Vagina (tissue), 2 donors: ENCODE measurements around the gene ESYT2. TPM values are rescaled to one million over a fixed set of nuclear protein-coding genes. Genes with fewer than 3 reads are reported as not detected.
"Not testable (repeated sequence)": the region's sequence is repeated elsewhere in the genome, so short reads cannot be mapped to it uniquely, and the experiment has no call there.

ENCODE experiments used
- DNase-seq, 2 donors: peaks; one replicate each; pipeline ENCODE4 v3.0.0-alpha.2; 2017; ENCODE audit errors: extremely low spot score in 2 of 2
- H3K27ac ChIP-seq: fragments of 200-600 bp; sonication (generic); one replicate; pipeline ENCODE4 v1.5.1; 2019
- H3K27me3 ChIP-seq: fragments of 200-600 bp; sonication (generic); one replicate; pipeline ENCODE4 v1.5.1; 2019
- H3K36me3 ChIP-seq, 2 donors: fragments of 200-600 bp; sonication (generic); one replicate each; pipeline ENCODE4 v1.5.1; 2017 to 2019
- H3K4me1 ChIP-seq: fragments of 200-600 bp; sonication (generic); one replicate; pipeline ENCODE4 v1.5.1; 2019
- H3K4me3 ChIP-seq, 2 donors: fragments of 200-600 bp; sonication (generic); 1 replicate in 1 of 2; 2 replicates in 1 of 2; pipeline ENCODE4 v1.5.1; 2016 to 2019
- H3K9me3 ChIP-seq: fragments of 200-600 bp; sonication (generic); one replicate; pipeline ENCODE4 v1.5.1; 2019
- CTCF ChIP-seq, 3 experiments: fragments of 450-650 bp in 2 of 3; fragments of 200-600 bp in 1 of 3; sonication (generic) in 1 of 3; IDR thresholded peaks; one replicate each; pipeline ENCODE4 v1.5.1; 2017 to 2019; ENCODE audit warnings: antibody characterized with exemption in 3 of 3, mild to moderate bottlenecking in 2 of 3, moderate library complexity in 2 of 3
- POLR2A ChIP-seq, 2 donors: fragments of 450-650 bp; IDR thresholded peaks; one replicate each; pipeline ENCODE4 v1.6.1; 2017; ENCODE audit warnings: antibody characterized with exemption in 2 of 2, mild to moderate bottlenecking in 2 of 2, moderate library complexity in 2 of 2
- POLR2AphosphoS5 ChIP-seq, 2 donors: sonication (generic); formaldehyde crosslinking; IDR thresholded peaks; one replicate each; pipeline ENCODE4 v1.9.0; 2017; ENCODE audit warnings: antibody characterized with exemption in 2 of 2, mild to moderate bottlenecking in 2 of 2, low read depth in 1 of 2; ENCODE audit not compliant: insufficient read depth in 1 of 2
- intact Hi-C: fragments of 100-400 bp; cut with DNase I; formaldehyde crosslinking; loops from one replicate; pipeline ENCODE4 v1.15.1; 2023
- total RNA-seq: library from RNA; depleted of rRNA; stranded (reverse); fragments of >200 nt; gene quantifications from one replicate; pipeline ENCODE4 v1.2.3, GENCODE V29; 2016

Gene ESYT2
- total RNA-seq, 1 donor from 2014 or later: 82.5 TPM

- Histone ChIP-seq H3K9me3 (no peaks in the 10 kb centered on the region), H3K27ac (no peak overlapping the region), H3K4me3 (no peak overlapping the region), H3K27me3 (no peaks in the 10 kb centered on the region), H3K36me3 (no peaks in the 10 kb centered on the region), H3K4me1 (peaks cover 14% of the 10 kb centered on the region)
- TF ChIP-seq POLR2A (IDR thresholded peaks at IDR 0.05) (no peak), POLR2AphosphoS5 (IDR thresholded peaks at IDR 0.05; ENCODE audit: insufficient read depth in 1 of 2, low read depth in 1 of 2) (no peak), CTCF (IDR thresholded peaks at IDR 0.05) (no peak)
- intact Hi-C loops: loop anchor here (10.0 kb wide), 1 partner anchor 159 kb away; no protein-coding TSS in a partner anchor
- no peak for DNase-seq
These were observed 123.0 kb downstream of the ESYT2 start for GRCh38 chr7:158706273-158706704.

DNA sequence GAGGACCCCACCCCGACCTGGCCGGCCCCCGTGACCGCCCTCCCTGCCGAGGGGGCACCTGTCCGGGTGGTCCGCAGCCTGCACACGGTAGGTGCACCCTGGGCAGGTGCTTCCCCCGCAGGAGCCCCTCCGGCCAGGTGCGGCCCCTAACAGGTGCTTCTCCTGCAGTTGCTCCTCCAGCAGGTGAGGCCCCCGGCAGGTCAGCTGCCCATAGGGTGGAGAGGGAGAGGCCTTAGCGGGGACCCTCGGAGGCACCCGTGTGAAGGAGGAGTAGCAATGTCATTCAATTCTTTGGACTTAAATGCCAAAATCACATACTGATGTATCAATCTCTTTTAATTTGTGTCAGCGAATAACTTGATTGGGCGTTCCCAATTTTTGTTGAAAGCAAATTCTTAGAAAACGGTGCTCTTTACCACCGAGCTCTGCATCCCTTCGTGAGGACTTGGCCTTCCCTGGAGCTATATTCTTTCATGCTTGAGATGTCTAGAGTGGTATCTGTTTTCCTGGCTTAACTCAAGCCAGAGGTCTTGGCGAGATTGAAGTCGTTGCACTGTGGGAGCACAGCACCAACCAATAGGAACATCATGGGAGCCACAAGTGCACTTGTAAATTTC lies 124.0 kb downstream of the ESYT2 start:
- Histone ChIP-seq H3K4me1 (peaks cover 14% of the 10 kb centered on the region), H3K9me3 (no peaks in the 10 kb centered on the region), H3K27me3 (no peaks in the 10 kb centered on the region), H3K4me3 (peak overlapping the region; percentile 69 to 98), H3K36me3 (no peaks in the 10 kb centered on the region), H3K27ac (peak overlapping the region; percentile 82)
- no peak for DNase-seq
- TF ChIP-seq POLR2A (IDR thresholded peaks at IDR 0.05) (no peak), CTCF (IDR thresholded peaks at IDR 0.05) (no peak), POLR2AphosphoS5 (IDR thresholded peaks at IDR 0.05; ENCODE audit: insufficient read depth in 1 of 2, low read depth in 1 of 2) (no peak)
- intact Hi-C loops: loop anchor here (10.0 kb wide), 1 partner anchor 159 kb away; no protein-coding TSS in a partner anchor

- Histone ChIP-seq H3K4me3 (peak within 1 kb of the TSS; percentile 69 to 98), H3K27ac (peak within 1 kb of the TSS; percentile 82), H3K36me3 (no peaks in the 10 kb centered on the region), H3K4me1 (peaks cover 14% of the 10 kb centered on the region), H3K27me3 (no peaks in the 10 kb centered on the region), H3K9me3 (no peaks in the 10 kb centered on the region)
- peak in 1 of 3 experiments; percentile 65 for TF ChIP-seq CTCF (IDR thresholded peaks at IDR 0.05)
- peak in 1 of 2 donors; percentile 97 for TF ChIP-seq POLR2AphosphoS5 (IDR thresholded peaks at IDR 0.05; ENCODE audit: insufficient read depth in 1 of 2, low read depth in 1 of 2)
- TF ChIP-seq POLR2A (IDR thresholded peaks at IDR 0.05): peak; percentile 55 to 94
- peak in 1 of 2 donors; percentile 97 for DNase-seq
- intact Hi-C loops: loop anchor here (10.0 kb wide), 1 partner anchor 160 kb away; no protein-coding TSS in a partner anchor
These were observed 124.6 kb downstream of the ESYT2 start, which contains the start of gene NCAPG2 for GRCh38 chr7:158704524-158705233. Gene NCAPG2, minus strand, starts transcription at chr7:158704804. Its CDS starts 2,905 bp downstream, at chr7:158701899.

- H3K27me3 ChIP-seq, H3K9me3 ChIP-seq, DNase-seq, H3K36me3 ChIP-seq: not testable (repeated sequence)
- Histone ChIP-seq H3K4me3 (peak overlapping the region; percentile 69 to 98), H3K4me1 (peaks cover 14% of the 10 kb centered on the region), H3K27ac (peak overlapping the region; percentile 82)
- intact Hi-C loops: loop anchor here (10.0 kb wide), 1 partner anchor 161 kb away; no protein-coding TSS in a partner anchor
These were observed 125.4 kb downstream of the ESYT2 start for GRCh38 chr7:158703679-158704523.

DNA sequence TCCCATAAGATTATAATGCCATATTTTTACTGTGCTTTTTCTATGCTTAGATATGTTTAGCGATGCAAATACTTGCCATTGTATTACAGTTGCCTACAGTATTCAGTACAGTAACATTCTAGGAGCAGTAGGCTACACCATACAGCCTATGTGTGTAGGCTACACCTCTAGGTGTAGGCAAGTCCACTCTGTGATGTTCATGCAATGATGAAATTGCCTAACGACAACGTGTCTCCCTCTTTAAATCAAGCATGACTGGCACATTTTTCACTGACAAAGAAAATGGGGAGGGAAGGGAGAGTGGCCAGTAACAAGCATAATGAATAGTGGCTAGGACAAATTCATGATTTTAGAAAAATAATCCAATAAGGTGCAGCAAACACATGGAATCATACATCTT lies 126.4 kb downstream of the ESYT2 start:
- Histone ChIP-seq H3K27me3 (no peaks in the 10 kb centered on the region), H3K4me1 (peaks cover 14% of the 10 kb centered on the region), H3K27ac (no peak overlapping the region), H3K36me3 (no peaks in the 10 kb centered on the region), H3K9me3 (no peaks in the 10 kb centered on the region), H3K4me3 (no peak overlapping the region)
- no peak for DNase-seq
- TF ChIP-seq POLR2AphosphoS5 (IDR thresholded peaks at IDR 0.05; ENCODE audit: insufficient read depth in 1 of 2, low read depth in 1 of 2) (no peak), CTCF (IDR thresholded peaks at IDR 0.05) (no peak), POLR2A (IDR thresholded peaks at IDR 0.05) (no peak)
- intact Hi-C loops: loop anchor here (10.0 kb wide), 1 partner anchor 162 kb away; no protein-coding TSS in a partner anchor
